Measurements from ENCODE around the gene CLINT1.

Gene CLINT1

GRCh38 chr5:157836121-157836753 is 22.7 kb downstream of the CLINT1 start:
- Histone ChIP-seq H3K27me3 (ENCODE audit: control insufficient read depth, insufficient read depth, low read length) (no peaks in the 10 kb centered on the region), H3K9ac (ENCODE audit: low read depth, low read length) (no peak overlapping the region), H3K4me3 (ENCODE audit: low read depth, low read length) (no peak overlapping the region), H3K27ac (ENCODE audit: low read depth, low read length) (no peak overlapping the region), H3K9me3 (ENCODE audit: control insufficient read depth, insufficient read depth, low read length) (no peaks in the 10 kb centered on the region), H3K36me3 (ENCODE audit: control insufficient read depth, insufficient read depth, low read length) (0 out of 2 replicates have a peak, but pooled peaks cover 3% of the 10 kb centered on the region), H3K4me1 (ENCODE audit: control insufficient read depth, insufficient read depth, low read length) (no peaks in the 10 kb centered on the region)

- H3K4me1 ChIP-seq (ENCODE audit: control insufficient read depth, insufficient read depth, low read length) = no peaks in the 10 kb centered on the region
Measured at GRCh38 chr5:157835041-157835440, 23.9 kb downstream of the CLINT1 start.

GRCh38 chr5:157828944-157829639 is 29.9 kb downstream of the CLINT1 start:
- H3K9me3 ChIP-seq (ENCODE audit: control insufficient read depth, insufficient read depth, low read length) = no peaks in the 10 kb centered on the region
- H3K4me1 ChIP-seq (ENCODE audit: control insufficient read depth, insufficient read depth, low read length) = peaks cover 3% of the 10 kb centered on the region
- H3K36me3 ChIP-seq (ENCODE audit: control insufficient read depth, insufficient read depth, low read length) = 0 out of 2 replicates have a peak, but pooled peaks cover 3% of the 10 kb centered on the region
- H3K27me3 ChIP-seq (ENCODE audit: control insufficient read depth, insufficient read depth, low read length) = no peaks in the 10 kb centered on the region
- H3K4me3 ChIP-seq (ENCODE audit: low read depth, low read length) = no peak overlapping the region
- no peak overlapping the region for H3K9ac ChIP-seq (ENCODE audit: low read depth, low read length)
- H3K27ac ChIP-seq (ENCODE audit: low read depth, low read length) = no peak overlapping the region

More at GRCh38 chr5:157835041-157835440, 23.9 kb downstream of the CLINT1 start:
- H3K4me3 ChIP-seq (ENCODE audit: low read depth, low read length) = no peak overlapping the region
- no peaks in the 10 kb centered on the region for H3K27me3 ChIP-seq (ENCODE audit: control insufficient read depth, insufficient read depth, low read length)
- no peak overlapping the region for H3K27ac ChIP-seq (ENCODE audit: low read depth, low read length)
- no peaks in the 10 kb centered on the region for H3K9me3 ChIP-seq (ENCODE audit: control insufficient read depth, insufficient read depth, low read length)
- H3K9ac ChIP-seq (ENCODE audit: low read depth, low read length) = no peak overlapping the region
- H3K36me3 ChIP-seq (ENCODE audit: control insufficient read depth, insufficient read depth, low read length) = 0 out of 2 replicates have a peak, but pooled peaks cover 3% of the 10 kb centered on the region

- H3K27ac ChIP-seq (ENCODE audit: low read depth, low read length) = no peak overlapping the region
- no peak overlapping the region for H3K4me3 ChIP-seq (ENCODE audit: low read depth, low read length)
- H3K9ac ChIP-seq (ENCODE audit: low read depth, low read length) = no peak overlapping the region
- peaks cover 3% of the 10 kb centered on the region for H3K4me1 ChIP-seq (ENCODE audit: control insufficient read depth, insufficient read depth, low read length)
- H3K9me3 ChIP-seq (ENCODE audit: control insufficient read depth, insufficient read depth, low read length) = no peaks in the 10 kb centered on the region
- H3K27me3 ChIP-seq (ENCODE audit: control insufficient read depth, insufficient read depth, low read length) = no peaks in the 10 kb centered on the region
- H3K36me3 ChIP-seq (ENCODE audit: control insufficient read depth, insufficient read depth, low read length) = 0 out of 2 replicates have a peak, but pooled peaks cover 1% of the 10 kb centered on the region
Measured at GRCh38 chr5:157828105-157828943, 30.6 kb downstream of the CLINT1 start.

- H3K9ac ChIP-seq (ENCODE audit: low read depth, low read length) = no peak overlapping the region
- H3K36me3 ChIP-seq (ENCODE audit: control insufficient read depth, insufficient read depth, low read length) = no peaks in the 10 kb centered on the region
- H3K27ac ChIP-seq (ENCODE audit: low read depth, low read length) = no peak overlapping the region
- no peak overlapping the region for H3K4me3 ChIP-seq (ENCODE audit: low read depth, low read length)
- peaks cover 3% of the 10 kb centered on the region for H3K4me1 ChIP-seq (ENCODE audit: control insufficient read depth, insufficient read depth, low read length)
- H3K9me3 ChIP-seq (ENCODE audit: control insufficient read depth, insufficient read depth, low read length) = no peaks in the 10 kb centered on the region
- no peaks in the 10 kb centered on the region for H3K27me3 ChIP-seq (ENCODE audit: control insufficient read depth, insufficient read depth, low read length)
Measured at GRCh38 chr5:157827423-157827822, 31.5 kb downstream of the CLINT1 start.

GRCh38 chr5:157823655-157824054 is 35.3 kb downstream of the CLINT1 start:
- H3K9ac ChIP-seq (ENCODE audit: low read depth, low read length) = no peak overlapping the region
- H3K27me3 ChIP-seq (ENCODE audit: control insufficient read depth, insufficient read depth, low read length) = no peaks in the 10 kb centered on the region
- H3K4me1 ChIP-seq (ENCODE audit: control insufficient read depth, insufficient read depth, low read length) = peaks cover 4% of the 10 kb centered on the region; the same call in 1 of the 2 replicates
- H3K36me3 ChIP-seq (ENCODE audit: control insufficient read depth, insufficient read depth, low read length) = no peaks in the 10 kb centered on the region
- H3K9me3 ChIP-seq (ENCODE audit: control insufficient read depth, insufficient read depth, low read length) = no peaks in the 10 kb centered on the region
- no peak overlapping the region for H3K4me3 ChIP-seq (ENCODE audit: low read depth, low read length)
- H3K27ac ChIP-seq (ENCODE audit: low read depth, low read length) = no peak overlapping the region

- H3K9me3 ChIP-seq (ENCODE audit: control insufficient read depth, insufficient read depth, low read length) = no peaks in the 10 kb centered on the region
- H3K27ac ChIP-seq (ENCODE audit: low read depth, low read length) = no peak overlapping the region
- no peaks in the 10 kb centered on the region for H3K27me3 ChIP-seq (ENCODE audit: control insufficient read depth, insufficient read depth, low read length)
Measured at GRCh38 chr5:157821822-157822622, 36.9 kb downstream of the CLINT1 start.

GRCh38 chr5:157821405-157821804 is 37.5 kb downstream of the CLINT1 start:
- H3K36me3 ChIP-seq (ENCODE audit: control insufficient read depth, insufficient read depth, low read length) = peaks cover 10% of the 10 kb centered on the region
- H3K27me3 ChIP-seq (ENCODE audit: control insufficient read depth, insufficient read depth, low read length) = no peaks in the 10 kb centered on the region
- no peak overlapping the region for H3K9ac ChIP-seq (ENCODE audit: low read depth, low read length)
- peaks cover 4% of the 10 kb centered on the region; the same call in 1 of the 2 replicates for H3K4me1 ChIP-seq (ENCODE audit: control insufficient read depth, insufficient read depth, low read length)
- H3K9me3 ChIP-seq (ENCODE audit: control insufficient read depth, insufficient read depth, low read length) = no peaks in the 10 kb centered on the region
- no peak overlapping the region for H3K4me3 ChIP-seq (ENCODE audit: low read depth, low read length)
- no peak overlapping the region for H3K27ac ChIP-seq (ENCODE audit: low read depth, low read length)

More at GRCh38 chr5:157821822-157822622, 36.9 kb downstream of the CLINT1 start:
- Histone ChIP-seq H3K4me3 (ENCODE audit: low read depth, low read length) (no peak overlapping the region), H3K36me3 (ENCODE audit: control insufficient read depth, insufficient read depth, low read length) (peaks cover 5% of the 10 kb centered on the region), H3K9ac (ENCODE audit: low read depth, low read length) (no peak overlapping the region), H3K4me1 (ENCODE audit: control insufficient read depth, insufficient read depth, low read length) (peaks cover 4% of the 10 kb centered on the region; the same call in 1 of the 2 replicates)

GRCh38 chr5:157820593-157821252 is 38.2 kb downstream of the CLINT1 start:
- Histone ChIP-seq H3K4me3 (ENCODE audit: low read depth, low read length) (no peak overlapping the region), H3K27me3 (ENCODE audit: control insufficient read depth, insufficient read depth, low read length) (no peaks in the 10 kb centered on the region), H3K4me1 (ENCODE audit: control insufficient read depth, insufficient read depth, low read length) (peaks cover 4% of the 10 kb centered on the region; the same call in 1 of the 2 replicates), H3K9ac (ENCODE audit: low read depth, low read length) (no peak overlapping the region), H3K27ac (ENCODE audit: low read depth, low read length) (no peak overlapping the region), H3K36me3 (ENCODE audit: control insufficient read depth, insufficient read depth, low read length) (peaks cover 14% of the 10 kb centered on the region), H3K9me3 (ENCODE audit: control insufficient read depth, insufficient read depth, low read length) (no peaks in the 10 kb centered on the region)

Measured in HUES48 (cell line).